ENCODE data around the gene TLX1. TPM values are rescaled to one million over a fixed set of nuclear protein-coding genes. Genes with fewer than 3 reads are reported as not detected.

TLX1 gene
- total RNA-seq = not detected in 2 replicates

DNA sequence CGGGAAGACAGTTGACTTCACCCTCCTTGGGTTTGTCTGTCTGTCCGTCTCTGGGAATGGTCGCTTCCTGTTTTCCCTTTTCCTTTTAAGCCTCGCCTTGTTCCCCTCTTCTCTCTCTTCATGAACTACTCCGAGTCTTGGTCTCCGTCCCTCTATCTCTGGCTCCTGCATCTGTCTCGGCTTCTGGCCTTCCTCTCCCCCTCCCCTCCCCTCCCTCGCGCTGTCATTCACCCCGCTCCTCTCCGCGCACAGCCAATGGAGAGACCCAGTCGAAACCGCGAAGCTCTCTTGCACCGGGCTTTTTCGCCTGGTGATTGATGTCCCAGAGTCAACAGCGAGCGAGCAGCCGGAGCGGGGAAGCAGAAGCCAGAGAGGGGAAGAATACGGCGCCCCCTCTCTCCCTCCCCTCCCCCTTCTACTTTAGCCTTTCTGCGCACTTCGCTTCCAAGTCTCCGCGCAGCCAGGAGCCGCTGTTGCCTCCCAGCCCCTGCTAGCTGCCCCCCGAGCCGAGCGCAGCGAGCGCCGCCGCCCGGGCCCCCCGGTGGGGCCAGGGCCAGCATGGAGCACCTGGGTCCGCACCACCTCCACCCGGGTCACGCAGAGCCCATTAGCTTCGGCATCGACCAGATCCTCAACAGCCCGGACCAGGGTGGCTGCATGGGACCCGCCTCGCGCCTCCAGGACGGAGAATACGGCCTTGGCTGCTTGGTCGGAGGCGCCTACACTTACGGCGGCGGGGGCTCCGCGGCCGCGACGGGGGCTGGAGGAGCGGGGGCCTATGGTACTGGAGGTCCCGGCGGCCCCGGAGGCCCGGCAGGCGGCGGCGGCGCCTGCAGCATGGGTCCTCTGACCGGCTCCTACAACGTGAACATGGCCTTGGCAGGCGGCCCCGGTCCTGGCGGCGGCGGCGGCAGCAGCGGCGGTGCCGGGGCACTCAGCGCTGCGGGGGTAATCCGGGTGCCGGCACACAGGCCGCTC, at the start of gene TLX1:
Gene TLX1 (plus strand): TSS at position 317 of the 978 bp plus-strand sequence. CDS start 242 bp downstream, at position 559.

Other genes with a start within 250 kb of the TLX1 start
- gene SLF2, start 218.3 kb upstream of the TLX1 start, total RNA-seq = 15.1 and 16.6 TPM in 2 replicates
- 1.6 and 18.0 TPM in 2 replicates for gene SEMA4G, start 161.8 kb upstream of the TLX1 start, total RNA-seq
- 129 and 140 TPM in 2 replicates for gene MRPL43, start 143.8 kb upstream of the TLX1 start, total RNA-seq
- 11.9 and 13.9 TPM in 2 replicates for gene TWNK, start 143.8 kb upstream of the TLX1 start, total RNA-seq
- gene LZTS2, start 131.5 kb upstream of the TLX1 start, total RNA-seq = 97.0 and 150 TPM in 2 replicates
- 4.6 and 5.5 TPM in 2 replicates for gene PDZD7, start 100.2 kb upstream of the TLX1 start, total RNA-seq
- gene SFXN3, start 100.1 kb upstream of the TLX1 start, total RNA-seq = 66.3 and 109 TPM in 2 replicates
- gene KAZALD1, start 69.3 kb upstream of the TLX1 start, total RNA-seq = 0.49 and 4.9 TPM in 2 replicates
- gene LBX1, start 98.2 kb downstream of the TLX1 start, total RNA-seq = not detected in 2 replicates
- gene BTRC, start 222.9 kb downstream of the TLX1 start, total RNA-seq = 7.0 and 8.3 TPM in 2 replicates